Measurements from ENCODE around the gene MBTPS1.

MBTPS1 gene

DNA sequence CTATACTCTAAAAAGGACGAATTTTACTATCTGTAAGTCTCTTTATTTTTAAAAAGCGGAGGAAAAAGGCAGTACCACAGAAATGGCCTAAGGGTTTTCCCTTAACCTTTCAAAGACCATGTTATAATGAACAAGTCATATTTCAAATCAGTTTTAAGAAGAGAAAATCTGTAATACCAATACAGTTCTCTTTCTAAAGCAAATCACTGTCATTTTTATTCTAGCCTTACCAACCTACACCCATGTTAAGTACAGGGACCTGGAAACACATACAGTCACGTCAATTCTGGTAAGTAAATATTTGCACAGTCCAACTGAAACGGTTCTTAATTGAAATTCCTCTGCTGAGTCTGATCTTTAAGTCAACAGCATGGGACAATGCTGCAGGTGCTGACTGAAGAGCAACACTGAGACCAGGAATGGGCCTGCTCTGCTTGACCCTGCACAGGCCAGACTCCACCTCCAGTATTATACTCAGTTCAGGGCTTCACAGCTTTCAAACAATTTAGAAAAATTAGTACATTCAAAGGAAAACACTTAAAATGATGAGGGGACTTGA lies 20.2 kb downstream of the MBTPS1 start:
- DNase-seq, result no peak

DNA sequence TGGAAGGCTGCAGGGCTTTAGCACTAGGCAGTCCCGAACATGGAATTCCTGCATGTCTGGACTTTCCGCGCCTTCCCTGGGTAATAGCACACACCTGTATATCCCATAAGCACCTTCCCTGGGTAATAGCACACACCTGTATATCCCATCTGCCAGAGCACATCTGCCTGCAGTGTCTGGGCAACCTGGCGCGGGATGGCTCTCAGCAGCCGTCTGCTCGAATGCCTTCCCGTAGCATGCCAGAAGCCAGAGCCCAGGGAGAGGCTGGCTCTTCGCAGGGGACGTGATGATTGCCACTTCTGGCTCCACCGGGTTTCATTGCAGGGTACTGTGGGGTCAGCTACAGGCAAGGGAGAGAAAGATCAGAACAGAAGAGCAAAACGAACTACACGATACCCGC lies 21.3 kb downstream of the MBTPS1 start:
- DNase-seq, result no peak

DNA sequence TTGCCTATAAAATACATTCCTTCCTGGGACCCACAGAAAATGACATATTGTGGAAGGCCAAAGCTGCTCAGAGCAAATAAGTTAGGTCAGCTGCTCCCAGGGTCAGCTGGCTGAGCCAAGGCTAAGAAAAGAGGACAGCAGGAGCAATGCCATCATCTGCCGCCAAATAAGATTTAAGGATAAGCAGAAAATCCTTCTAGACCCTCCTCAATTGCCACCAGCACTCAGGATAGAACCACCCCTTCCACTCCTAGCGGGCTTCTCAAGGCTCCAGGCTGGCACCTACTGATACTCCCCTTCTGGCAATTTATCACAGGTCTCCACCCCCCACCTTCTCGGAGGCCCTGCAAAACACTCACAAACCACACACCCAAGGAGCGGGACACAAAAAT lies 22.9 kb downstream of the MBTPS1 start:
- no peak for DNase-seq

DNA sequence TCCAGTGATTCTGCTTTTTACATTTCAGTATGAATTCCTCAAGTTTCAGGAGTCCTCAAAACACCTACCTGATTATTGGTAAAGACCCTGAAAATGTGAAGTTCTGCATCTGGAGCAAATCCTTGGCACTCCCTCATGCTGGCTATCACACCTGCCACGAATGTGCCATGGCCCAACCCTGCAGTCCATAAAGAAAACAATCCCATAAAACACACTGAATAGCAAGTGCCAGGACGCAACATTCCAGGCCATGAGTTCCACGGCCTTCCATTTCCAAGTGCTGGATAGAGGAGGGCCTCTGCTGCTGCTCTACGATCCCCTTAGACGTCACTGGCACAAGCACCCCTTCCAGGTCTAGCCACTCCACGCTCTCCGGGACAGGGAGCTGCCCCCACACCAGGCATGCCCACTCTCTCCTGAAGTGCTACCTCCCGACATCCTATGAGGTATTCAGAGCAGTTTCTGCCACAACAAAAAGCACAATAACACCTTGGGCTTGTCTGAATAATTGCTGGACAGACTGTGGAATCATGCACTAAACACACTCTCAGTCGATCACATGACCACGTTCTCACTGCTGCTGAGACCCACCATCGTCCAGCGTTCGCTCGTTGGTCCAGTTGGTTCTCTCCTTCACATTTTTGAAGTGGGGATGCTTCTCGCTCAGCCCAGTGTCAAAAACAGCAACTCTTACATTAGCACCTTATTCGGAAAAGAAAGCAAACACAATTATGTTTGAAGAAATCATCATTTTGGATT lies 23.4 kb downstream of the MBTPS1 start:
- no peak for DNase-seq

DNA sequence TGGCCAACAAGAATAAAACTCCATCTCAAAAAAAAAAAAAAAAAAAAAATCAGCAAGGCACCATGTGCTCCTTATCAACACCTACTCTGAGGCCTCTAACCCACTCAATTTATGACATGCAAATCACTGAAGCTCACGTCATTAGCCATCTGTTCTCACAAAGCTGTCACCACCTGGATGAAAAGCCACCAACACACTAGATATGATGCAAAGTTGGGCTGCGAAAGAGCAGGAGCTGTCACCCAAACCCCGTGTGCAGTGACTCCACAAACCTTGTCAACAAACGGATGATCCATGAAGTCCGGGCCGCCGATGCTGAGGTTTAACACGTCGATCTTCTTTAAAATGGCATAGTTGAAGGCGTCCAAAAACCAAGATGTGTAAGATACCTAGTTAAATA lies 25.3 kb downstream of the MBTPS1 start:
- no peak for DNase-seq

DNA sequence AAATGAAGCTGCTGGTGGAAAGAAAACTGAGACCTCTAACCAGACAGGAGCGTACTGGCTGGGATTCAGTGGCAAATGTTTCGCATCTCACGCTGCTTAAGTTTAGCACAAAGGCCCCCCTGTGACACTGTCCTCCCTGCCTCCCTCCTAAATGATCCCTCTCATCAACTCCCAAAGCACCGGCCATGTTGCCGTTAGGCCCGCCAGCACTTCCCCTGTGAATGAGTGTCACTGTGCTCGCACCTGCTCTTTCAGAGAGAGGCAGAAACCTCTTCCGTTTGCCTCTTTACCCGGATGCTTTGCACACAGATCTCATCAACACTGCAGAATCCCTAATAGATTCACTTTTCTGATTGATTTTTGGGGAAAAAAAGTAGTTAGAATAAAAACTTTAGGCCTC lies 26.5 kb downstream of the MBTPS1 start:
- no peak for DNase-seq

DNA sequence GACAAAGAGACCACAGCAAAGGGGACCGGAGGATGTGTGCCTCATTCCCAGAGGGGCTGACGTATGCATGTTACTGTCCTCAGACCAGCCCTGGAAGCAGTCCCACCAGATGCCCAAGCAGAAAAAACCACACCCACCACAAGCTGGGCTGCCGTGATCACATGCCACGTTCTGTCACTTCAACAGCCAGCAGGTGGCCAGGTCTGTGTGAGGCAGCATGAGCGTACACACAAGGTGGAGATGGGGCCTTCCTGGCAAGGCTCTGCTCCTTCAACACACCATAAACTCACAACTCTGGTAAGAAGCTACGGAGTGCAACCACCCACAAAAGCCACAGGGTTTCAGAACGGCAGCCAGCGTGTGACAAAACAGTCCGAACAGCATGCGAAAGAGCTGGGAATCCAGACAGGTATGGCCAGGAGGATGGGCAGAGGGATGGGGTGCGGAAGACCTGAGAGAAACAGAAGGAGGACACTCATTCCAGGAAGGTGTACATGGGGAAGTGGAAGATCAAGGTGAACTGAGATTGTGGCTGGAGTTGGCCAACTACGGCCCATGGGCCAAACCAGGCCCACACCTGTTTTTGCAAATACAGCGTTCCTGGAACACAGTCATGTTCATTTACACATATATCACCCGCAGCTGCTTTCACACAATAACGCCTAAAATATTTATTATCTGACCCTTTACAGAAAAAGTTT lies 27.9 kb downstream of the MBTPS1 start:
- DNase-seq, result peak; percentile 14

DNA sequence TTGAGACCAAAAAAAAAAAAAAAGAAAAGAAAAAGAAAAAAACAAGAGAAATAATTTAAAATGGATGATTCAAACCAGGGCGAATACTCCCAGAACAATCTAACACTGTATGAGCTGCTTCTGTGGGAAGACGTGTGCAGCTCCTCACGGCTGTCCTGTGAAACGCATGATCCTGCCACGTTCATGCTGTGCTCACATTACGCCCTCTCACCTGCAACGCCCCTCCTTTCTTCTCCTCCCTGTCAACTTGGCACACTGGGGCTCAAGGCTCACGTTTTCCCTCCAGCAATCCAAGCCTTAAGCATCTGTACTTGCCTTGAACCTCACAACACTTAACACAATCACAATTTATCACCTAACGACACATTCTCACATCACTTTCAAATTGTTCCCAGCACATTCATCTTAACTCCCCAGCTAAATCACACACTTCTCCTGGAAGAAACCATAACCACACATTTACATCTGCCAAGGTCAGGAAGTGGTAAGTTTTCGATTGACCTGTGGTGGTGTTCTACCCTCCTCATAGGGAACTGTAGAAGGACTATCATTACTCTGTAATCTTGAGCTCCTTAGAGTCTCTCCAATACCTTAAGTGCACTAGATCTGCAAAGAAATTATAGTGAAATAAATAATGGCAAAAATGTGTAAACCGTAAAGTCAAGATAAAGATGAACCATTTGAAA lies 29.1 kb downstream of the MBTPS1 start:
- DNase-seq, result peak; percentile 78

DNA sequence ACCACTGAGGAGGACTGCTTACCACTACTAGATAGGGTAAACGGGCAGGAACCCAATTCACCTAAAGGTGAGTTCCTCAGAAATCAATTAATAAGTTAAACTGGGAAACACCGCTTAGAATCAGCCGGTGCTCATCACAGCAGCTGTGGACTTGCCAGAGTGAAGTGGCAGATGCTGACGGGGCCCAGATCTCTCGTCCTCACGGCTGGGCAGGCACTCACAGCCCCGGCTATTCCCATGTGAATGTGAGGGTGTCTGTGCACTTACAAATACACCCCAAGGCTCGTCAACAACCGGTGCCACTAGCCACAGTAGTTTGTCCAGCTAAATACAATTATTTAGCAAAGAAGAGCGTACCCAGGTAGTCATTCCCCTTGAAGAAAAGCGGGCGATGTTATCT lies 29.7 kb downstream of the MBTPS1 start:
- DNase-seq, result no peak

DNA sequence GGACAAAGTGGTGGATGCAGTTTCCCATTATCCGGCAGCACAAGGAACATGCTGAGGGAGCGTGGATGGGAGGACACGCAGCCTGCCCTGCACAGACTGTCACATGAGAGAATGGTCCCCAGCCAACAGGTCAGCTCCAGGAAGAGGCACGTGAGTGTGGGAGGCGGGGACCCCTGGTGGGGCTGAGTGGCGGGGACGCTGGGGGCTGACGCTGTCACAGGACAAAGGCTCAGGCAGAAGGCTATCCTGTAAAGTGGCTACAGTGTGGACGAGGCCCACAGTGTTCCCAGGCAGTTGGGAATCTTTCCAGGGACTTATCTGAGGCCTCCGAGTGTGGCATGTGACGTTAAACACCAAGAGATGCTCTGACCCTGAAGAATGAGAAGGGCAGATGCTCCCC lies 30.4 kb downstream of the MBTPS1 start:
- no peak for DNase-seq

DNA sequence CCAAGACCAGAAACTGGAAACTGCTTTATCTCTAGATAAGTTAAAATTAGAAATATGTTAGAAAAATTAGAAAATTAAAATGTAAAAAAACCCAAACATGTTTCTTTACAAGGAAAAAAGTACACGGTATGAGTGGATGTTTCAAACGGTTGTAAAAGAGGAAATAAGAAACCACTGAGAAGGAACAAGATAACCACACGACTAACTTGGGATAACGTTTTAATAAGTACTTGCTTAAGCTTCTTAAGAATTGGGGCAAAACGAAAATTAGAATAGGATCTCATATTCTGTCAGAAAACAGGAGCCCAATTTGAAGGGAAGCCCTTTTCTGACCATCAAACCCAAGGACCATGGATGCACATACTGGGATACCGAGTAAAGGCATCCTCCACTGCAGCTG lies 31.0 kb downstream of the MBTPS1 start:
- DNase-seq, result peak; percentile 87

DNA sequence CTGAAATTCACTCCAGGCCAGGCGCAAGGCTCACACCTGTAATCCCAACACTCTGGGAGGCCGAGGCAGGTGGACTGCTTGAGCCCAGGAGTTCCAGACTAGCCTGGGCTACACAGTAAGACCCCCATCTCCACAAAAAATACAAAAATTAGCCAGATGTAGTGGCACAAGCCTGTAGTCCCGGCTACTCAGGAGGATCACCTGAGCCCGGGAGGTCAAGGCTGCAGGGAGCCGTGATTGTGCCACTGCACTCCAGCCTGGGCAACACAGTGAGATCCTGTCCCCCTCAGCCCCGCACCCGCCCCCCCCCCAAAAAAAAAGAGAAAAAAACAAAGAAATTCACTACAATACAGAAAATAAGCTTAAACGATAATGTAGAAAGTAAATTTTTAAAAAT lies 31.5 kb downstream of the MBTPS1 start:
- no peak for DNase-seq

DNA sequence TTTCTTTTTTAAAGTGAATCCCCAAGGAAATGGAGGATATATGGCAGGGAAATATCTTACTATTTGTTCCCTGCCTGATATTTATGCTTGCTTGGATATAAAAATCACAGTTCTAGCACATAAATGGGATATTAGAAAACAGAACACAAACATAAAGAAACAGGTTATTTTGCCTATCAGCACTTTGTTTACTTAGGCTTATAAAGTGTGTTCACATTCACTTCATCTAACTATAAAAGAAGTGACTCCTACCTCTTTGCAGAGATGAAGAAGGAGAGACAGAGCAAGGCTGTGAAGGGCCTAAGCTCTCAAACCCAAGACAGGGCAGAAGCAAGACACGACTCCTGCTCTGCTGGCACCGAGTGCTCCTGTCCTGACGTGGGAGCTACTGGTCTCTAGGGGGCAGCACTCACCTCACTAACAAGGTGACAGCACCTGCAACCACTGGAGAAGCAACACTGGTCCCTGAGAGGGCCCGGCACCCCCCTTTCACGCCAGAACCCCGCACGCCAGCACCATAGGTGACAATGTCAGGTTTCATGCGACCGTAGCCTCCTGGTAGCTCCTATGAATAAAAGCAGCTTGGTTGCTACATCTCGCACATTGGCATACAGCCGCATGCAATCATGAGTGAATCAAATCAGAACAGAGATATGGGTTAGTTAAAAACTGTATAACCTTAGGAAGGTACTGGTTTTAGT lies 32.0 kb downstream of the MBTPS1 start:
- no peak for DNase-seq

DNA sequence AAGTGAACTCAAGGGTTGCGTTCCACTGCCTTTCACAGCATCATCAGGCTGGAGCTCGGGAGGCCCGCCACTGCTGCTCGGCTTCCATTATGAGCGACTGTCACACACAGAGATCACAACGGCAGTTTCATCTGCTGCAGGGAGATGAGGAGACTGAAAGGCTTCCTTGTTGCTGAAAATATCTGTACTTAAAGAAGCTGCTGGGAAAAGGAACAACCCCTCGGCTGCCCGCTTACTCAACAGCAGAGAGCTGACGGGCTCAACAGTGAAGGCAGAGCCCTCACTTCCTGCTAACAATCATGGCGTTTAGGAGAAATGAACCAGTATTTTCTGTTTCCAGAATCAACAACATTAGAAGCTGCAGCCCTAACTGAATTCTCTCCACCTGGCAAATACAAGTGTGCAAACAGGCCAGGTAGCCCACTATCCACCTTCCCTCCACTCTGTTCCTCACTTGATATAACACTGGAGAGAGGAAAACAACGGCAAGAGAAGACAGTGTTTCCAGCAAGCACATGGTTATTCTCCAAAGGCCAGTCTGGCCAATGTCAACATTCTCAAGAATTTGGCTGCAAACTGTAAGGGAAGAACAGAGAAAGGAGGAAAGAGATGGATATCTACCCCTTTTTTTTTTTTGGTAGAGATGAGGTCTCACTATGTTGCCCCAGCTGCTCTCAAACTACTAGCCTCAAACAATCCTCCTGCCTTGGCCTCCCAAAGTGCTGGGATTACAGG lies 33.7 kb downstream of the MBTPS1 start:
- DNase-seq, result peak; percentile 75

DNA sequence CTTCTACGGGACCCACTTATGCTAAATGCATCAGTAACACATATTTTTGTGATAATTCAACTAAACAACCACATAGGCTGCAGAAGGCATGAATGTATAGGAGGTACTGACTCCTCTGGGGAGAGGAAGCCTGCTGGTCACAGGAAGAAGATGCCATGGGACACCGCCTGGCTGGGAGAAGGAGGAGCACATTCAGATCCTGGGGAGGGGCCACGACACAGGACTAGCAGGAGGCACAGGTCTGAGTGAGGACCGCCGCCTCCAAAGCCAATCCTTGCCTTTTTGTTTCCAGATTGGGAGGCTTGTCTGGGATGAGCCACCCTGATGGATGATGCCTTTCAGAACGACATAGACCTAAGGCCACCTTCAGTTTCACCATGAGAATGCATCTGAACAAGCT lies 34.6 kb downstream of the MBTPS1 start:
- DNase-seq, result no peak

DNA sequence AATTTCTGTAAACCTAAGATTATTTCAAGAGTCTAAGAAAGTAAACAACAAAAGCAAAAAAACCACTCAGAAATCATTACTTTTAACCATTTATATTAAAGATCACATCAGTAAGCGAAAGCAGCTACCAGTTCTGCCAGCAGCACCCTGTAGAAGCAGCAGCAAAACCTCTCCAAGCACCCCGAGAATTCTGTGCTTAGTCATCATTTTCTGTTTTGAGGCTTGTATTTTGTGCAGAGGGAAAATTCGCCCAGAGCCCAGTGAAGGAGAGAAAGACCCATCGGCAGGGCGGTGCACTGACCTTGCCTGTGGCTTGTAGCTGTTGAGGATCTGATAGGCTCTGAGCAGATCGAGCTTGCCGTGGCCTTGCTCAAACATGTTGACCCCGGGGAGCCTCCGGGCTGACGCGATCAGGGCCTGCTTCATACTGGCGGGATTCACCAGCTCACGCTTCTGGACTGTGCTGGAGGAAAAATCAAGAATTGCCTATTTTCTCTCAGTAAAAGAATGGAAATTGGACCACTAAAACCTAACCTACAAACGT lies 35.2 kb downstream of the MBTPS1 start:
- DNase-seq, result no peak

DNA sequence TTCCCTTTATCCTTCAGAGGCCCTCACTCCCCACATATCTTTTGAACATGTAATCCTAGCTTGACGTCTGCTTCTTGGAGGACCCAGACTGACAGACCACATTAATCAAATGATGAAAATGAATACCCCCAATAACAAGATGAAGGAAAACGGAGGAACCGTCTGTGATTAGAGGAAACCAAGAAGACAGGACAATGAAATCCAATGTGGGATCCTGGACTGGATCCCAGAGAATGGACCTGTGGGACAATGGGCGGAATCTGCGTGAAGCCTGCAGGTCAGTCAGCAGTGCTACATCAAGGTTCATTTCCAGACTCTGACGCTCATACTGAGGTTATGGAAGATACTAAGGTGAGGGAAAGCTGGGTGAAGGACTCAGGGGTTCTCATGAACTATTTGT lies 35.9 kb downstream of the MBTPS1 start:
- DNase-seq, result no peak

DNA sequence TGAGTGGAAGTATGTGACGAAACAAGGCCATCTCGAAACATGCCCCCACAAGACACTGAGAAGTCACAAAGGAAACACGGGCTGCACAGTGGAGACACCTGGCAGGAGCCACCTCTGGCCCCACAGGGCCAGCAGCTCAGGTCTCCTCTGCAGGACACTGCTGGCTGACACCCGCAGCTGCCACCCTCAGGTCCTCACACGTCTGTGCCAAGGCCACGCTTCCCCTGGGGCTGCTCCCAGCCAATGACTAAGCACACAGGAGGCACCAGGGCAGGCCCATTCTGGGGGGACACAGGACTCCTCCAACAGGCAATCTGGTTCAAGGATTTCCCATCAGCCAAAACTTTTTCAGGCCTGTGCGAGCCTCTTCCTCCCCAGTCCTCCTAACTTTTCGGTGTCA lies 36.4 kb downstream of the MBTPS1 start:
- no peak for DNase-seq

DNA sequence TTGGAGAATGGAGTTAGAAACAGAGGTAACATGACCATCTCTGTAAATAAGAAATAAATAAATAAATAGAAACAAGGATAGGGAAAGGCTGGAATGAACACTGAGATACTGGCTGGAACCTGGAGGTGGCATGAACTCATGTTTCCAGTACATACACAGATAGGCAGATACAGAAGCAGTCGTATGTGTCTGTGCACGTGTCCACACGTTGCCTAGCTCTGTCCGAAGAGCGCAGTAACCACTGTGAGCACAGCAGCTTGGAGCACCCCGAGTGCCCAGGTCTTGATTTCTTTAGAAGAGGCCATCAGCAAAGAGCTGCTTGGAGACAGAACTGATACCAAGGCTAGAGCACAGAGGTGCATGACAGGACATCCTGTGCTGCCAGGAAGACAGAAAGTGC lies 37.1 kb downstream of the MBTPS1 start:
- no peak for DNase-seq

DNA sequence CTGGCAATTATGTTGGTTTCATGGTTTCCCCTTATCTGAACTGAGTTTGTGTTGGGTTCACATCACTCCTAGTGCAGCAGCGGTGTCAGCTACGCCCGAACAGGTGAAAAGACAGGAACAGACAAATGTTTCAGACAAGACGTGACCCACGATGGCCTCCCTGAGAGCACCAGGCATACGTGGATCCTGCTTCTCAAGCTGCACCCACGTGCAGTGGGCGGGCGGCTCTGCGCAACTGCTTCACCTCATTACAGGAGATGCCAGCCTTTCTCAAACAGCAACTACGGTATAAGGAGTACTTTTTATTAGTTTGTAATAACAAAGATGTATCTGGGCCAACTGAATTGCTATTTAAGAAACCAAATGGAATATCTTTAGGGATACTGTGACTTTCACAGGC lies 41.4 kb downstream of the MBTPS1 start:
- no peak for DNase-seq

DNA sequence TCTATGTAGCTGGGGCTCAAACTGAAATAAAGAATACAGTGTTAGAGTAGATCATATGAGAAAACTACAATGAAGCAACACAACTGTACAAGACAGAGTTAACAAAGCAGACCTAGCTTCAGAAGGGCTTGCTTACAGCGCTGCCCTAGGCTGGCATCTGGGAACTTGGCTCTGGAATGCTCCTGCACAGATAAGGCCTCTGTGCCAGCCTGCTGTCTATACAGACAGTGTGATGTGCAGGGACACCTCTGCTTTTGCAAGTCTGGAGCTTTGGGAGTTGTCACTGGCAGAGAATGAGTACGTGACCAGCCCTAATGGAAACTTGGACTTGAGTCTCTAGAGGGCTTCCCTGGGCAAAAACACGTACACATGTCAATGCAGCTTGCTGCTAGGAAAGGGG lies 42.0 kb downstream of the MBTPS1 start:
- DNase-seq, result no peak

DNA sequence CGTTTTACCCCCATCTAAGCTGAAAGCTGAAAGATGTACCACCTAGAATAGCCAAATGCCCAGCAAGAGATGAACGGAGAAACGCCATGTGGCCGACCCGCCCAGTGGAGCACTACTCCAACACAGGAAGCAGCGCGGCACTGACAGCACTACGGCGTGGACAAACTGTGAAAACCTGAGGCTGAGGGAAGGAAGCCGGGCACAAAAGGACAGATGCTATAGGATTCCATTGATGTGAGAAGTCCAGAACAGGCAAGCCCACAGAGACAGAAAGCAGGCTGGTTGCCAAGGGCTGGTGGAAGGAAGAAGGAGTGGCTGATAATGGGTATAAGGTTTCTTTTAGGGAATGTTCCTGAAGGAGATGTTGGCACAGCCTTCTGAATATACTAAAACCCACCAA lies 44.7 kb downstream of the MBTPS1 start:
- DNase-seq, result no peak

Measured in MV-4-11 (cell line).